Measurements from ENCODE around the gene BAD. TPM values are rescaled to one million over a fixed set of nuclear protein-coding genes. Genes with fewer than 3 reads are reported as not detected.

The BAD gene
- total and polyA plus RNA-seq, 2 of the 13 experiments (the other 11 are each of a cell fraction or from before 2014, with no cell fraction given), result 17.9 to 28.5 TPM

- TF ChIP-seq MTA1 (CRISPR knock-in tag; IDR thresholded peaks at IDR 0.05; ENCODE audit: borderline replicate concordance), result 0 out of 2 replicates have a peak, but pooled peaks have one; percentile 58
- 0 out of 2 replicates have a peak, but pooled peaks have one; percentile 3 for TF ChIP-seq ZNF780A (CRISPR knock-in tag; IDR thresholded peaks at IDR 0.05)
- peak; percentile 13; the same call in 1 of the 2 replicates for TF ChIP-seq RCOR2 (CRISPR knock-in tag; IDR thresholded peaks at IDR 0.05)
- 0 out of 2 replicates have a peak, but pooled peaks have one; percentile 23 for TF ChIP-seq ISL2 (CRISPR knock-in tag; IDR thresholded peaks at IDR 0.05)
- TF ChIP-seq ZNF619 (CRISPR knock-in tag; IDR thresholded peaks at IDR 0.05), result 0 out of 2 replicates have a peak, but pooled peaks have one; percentile 52
- peak; percentile 54 for TF ChIP-seq AGO2 (optimal IDR thresholded peaks at IDR 0.05; ENCODE audit: low read depth, low read length)
- TF ChIP-seq ZNF547 (CRISPR knock-in tag; IDR thresholded peaks at IDR 0.05), result no peak; the same call in 1 of the 2 replicates
- no peak for TF ChIP-seq DNMT3B (CRISPR knock-in tag; conservative IDR thresholded peaks at IDR 0.05)
- TF ChIP-seq ZNF768 (CRISPR knock-in tag; IDR thresholded peaks at IDR 0.05), result peak; percentile 74; the same call in 1 of the 2 replicates
- no peak for TF ChIP-seq ZBTB3 (CRISPR knock-in tag; IDR thresholded peaks at IDR 0.05; ENCODE audit: borderline replicate concordance, low read depth)
- peak; percentile 49 for TF ChIP-seq YY1 (IDR thresholded peaks at IDR 0.05; ENCODE audit: insufficient read depth, insufficient replicate concordance, low read depth, low read length)
- TF ChIP-seq MAZ (IDR thresholded peaks at IDR 0.05; ENCODE audit: borderline replicate concordance, low read depth, low read length), result no peak
- TF ChIP-seq MAZ (CRISPR knock-in tag; IDR thresholded peaks at IDR 0.05; ENCODE audit: low read depth), result peak; percentile 36; the same call in 1 of the 2 replicates
- TF ChIP-seq ZNF609 (CRISPR knock-in tag; IDR thresholded peaks at IDR 0.05; ENCODE audit: borderline replicate concordance), result peak; percentile 36; the same call in 1 of the 2 replicates
- TF ChIP-seq AHR (CRISPR knock-in tag; IDR thresholded peaks at IDR 0.05), result 0 out of 2 replicates have a peak, but pooled peaks have one; percentile 18
- peak; percentile 52; the same call in 1 of the 2 replicates for TF ChIP-seq HBP1 (CRISPR knock-in tag; IDR thresholded peaks at IDR 0.05; ENCODE audit: low read depth)
- peak; percentile 72 for TF ChIP-seq FOSL2 (CRISPR knock-in tag; IDR thresholded peaks at IDR 0.05)
- peak; percentile 69; the same call in 1 of the 2 replicates for TF ChIP-seq HNRNPL (IDR thresholded peaks at IDR 0.05; ENCODE audit: low read depth, low read length)
- 0 out of 2 replicates have a peak, but pooled peaks have one; percentile 26 for TF ChIP-seq ZNF563 (CRISPR knock-in tag; IDR thresholded peaks at IDR 0.05)
- 0 out of 2 replicates have a peak, but pooled peaks have one; percentile 37 for TF ChIP-seq ZNF83 (CRISPR knock-in tag; IDR thresholded peaks at IDR 0.05; ENCODE audit: borderline replicate concordance)
- TF ChIP-seq ZMYM4 (CRISPR knock-in tag; IDR thresholded peaks at IDR 0.05), result 0 out of 2 replicates have a peak, but pooled peaks have one; percentile 15
These were observed 38.5 kb downstream of the BAD start (continued) for GRCh38 chr11:64245797-64246620.
